ENCODE results near the gene GPR39. TPM values are rescaled to one million over a fixed set of nuclear protein-coding genes. Genes with fewer than 3 reads are reported as not detected.

GPR39 gene
- total RNA-seq, 2 donors from 2014 or later: 12.3 to 14.6 TPM

DNA sequence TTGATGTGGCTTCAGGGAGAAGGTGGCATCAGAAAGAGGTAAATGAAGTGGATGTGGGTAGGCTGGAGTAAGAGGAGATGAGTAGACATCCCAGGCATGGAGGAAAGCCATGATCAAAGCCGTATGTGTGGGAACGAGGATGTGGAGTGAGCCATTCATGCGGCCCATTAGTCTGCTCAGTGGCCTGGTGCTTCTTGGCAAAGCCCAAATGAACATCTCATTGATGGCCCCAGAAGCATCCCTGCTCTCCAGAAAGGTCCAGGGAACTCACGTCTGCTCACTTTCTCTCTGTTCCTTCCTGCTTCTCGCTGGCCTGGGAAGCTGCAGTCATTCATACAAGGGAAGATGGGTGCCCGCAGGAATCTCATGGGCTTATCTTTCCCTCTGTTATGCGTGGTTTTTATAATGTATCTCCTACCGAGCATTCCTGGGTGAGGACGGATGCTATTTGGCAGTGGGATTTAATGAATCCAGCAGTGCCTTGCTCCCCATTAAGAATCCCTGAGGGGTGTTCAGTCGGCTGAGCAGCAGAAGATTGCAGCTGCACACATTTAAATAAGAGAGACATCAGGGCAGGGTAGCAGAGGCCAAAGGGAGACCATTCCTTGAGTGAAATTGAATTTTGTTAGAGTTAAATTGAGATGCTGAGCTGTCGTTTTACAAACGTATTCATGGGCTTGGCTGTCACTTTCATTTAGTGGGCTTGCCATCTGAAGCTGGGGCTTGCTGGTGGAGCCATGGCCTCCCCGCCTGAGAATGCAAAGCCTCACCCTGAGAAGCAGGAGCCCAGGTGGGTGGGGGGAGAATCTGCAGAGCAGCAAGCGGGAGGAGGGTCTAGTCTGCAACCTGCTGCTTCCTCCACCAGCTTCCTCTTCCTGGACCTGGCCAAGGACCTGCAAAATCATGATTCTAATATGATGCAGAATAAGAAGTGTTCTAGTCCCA is 188.9 kb downstream of the GPR39 start:
- Histone ChIP-seq H3K9me3 (no peaks in the 10 kb centered on the region), H3K27ac (no peak overlapping the region), H3K9ac (ENCODE audit: low read depth in 2 of 2, low read length in 2 of 2) (no peak overlapping the region), H3K4me3 (no peak overlapping the region), H3K36me3 (no peaks in the 10 kb centered on the region), H3K4me1 (no peaks in the 10 kb centered on the region), H3K27me3 (no peaks in the 10 kb centered on the region)
- intact Hi-C loops (cut with DNase I): no loop called here
- DNase-seq: no peak
- TF ChIP-seq, protein P1, sequence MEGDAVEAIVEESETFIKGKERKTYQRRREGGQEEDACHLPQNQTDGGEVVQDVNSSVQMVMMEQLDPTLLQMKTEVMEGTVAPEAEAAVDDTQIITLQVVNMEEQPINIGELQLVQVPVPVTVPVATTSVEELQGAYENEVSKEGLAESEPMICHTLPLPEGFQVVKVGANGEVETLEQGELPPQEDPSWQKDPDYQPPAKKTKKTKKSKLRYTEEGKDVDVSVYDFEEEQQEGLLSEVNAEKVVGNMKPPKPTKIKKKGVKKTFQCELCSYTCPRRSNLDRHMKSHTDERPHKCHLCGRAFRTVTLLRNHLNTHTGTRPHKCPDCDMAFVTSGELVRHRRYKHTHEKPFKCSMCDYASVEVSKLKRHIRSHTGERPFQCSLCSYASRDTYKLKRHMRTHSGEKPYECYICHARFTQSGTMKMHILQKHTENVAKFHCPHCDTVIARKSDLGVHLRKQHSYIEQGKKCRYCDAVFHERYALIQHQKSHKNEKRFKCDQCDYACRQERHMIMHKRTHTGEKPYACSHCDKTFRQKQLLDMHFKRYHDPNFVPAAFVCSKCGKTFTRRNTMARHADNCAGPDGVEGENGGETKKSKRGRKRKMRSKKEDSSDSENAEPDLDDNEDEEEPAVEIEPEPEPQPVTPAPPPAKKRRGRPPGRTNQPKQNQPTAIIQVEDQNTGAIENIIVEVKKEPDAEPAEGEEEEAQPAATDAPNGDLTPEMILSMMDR (IDR thresholded peaks at IDR 0.05): no peak

DNA sequence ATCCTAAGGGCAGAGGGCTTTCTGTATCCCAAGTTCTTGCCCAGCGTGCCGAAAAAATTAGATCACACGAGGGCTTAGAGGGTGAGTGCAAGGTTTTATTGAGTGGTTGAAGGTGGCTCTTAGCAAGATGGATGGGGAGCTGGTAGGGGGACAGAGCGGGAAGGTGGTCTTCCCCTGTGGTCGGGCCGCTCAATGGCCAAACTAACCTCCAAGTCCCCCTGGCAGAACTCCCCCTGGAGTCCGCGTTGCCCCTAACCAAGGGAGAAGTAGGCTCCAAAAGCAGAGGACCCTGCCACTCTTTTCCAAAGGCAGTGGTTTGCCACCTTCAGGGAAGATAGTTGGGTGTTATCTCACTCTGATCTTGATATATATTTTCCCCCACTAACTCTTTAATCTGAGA is 190.0 kb downstream of the GPR39 start:
- no peak overlapping the region for H3K4me3 ChIP-seq
- H3K4me1 ChIP-seq: no peaks in the 10 kb centered on the region
- intact Hi-C loops (cut with DNase I): no loop called here
- DNase-seq: no peak
- H3K9me3 ChIP-seq: no peaks in the 10 kb centered on the region
- no peak overlapping the region for H3K27ac ChIP-seq
- no peak overlapping the region for H3K9ac ChIP-seq (ENCODE audit: low read depth in 2 of 2, low read length in 2 of 2)
- no peaks in the 10 kb centered on the region for H3K36me3 ChIP-seq
- TF ChIP-seq, protein P1 (IDR thresholded peaks at IDR 0.05): no peak
- H3K27me3 ChIP-seq: no peaks in the 10 kb centered on the region

DNA sequence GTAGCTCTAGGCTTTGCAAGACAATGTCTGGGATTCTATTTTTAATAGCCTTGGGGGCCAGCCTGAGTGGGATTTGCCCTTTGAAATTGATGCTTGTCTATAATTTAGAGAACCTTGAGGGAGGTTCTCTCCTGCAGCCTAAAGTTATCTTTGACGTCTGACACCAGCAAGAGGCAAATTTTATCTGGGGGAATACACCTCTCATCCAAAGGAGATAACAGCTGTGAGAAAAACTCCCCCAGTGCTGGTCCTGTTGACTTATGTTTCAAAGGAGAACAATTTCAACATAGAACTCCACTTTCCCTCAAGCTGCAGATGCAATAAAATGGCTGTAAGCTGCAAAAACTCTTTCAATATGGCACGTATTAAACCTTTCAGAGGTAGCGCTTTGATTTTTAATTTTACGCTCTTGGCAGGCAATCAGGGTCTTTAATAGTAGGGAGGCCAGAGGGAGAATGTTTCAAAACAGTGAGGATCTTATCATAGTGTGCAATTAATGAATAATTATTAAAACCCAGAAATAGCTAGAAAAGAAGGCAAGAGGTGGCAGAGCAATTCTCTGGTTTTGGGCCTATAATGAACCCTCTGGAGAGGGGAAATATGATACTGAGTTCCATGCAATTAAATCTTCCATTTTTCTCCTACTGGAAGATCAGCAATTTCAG is 191.0 kb downstream of the GPR39 start:
- TF ChIP-seq, protein P1 (IDR thresholded peaks at IDR 0.05): no peak
- Histone ChIP-seq H3K9ac (ENCODE audit: low read depth in 2 of 2, low read length in 2 of 2) (no peak overlapping the region), H3K4me3 (no peak overlapping the region), H3K36me3 (no peaks in the 10 kb centered on the region), H3K27me3 (no peaks in the 10 kb centered on the region), H3K9me3 (no peaks in the 10 kb centered on the region), H3K27ac (no peak overlapping the region), H3K4me1 (no peaks in the 10 kb centered on the region)
- intact Hi-C loops (cut with DNase I): no loop called here
- DNase-seq: no peak

DNA sequence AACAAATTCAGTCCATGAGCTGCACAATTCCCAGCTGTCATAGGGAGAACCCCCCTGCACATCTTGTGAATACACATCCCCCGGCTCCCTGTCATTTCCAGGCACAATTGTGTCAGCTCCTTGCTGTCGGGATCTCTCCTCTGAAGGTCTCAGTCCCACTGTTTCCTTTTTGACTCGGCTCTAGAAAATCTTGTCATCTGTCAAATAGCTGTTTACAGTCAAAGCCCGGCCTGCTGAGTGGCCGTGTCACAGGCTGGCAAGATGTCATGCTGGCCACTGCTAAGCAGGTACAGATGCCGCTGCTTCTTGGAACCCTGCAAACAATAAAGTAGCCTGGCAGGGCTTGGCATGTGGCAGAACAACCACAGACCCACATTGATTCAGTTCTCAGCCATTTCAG is 191.7 kb downstream of the GPR39 start:
- Histone ChIP-seq H3K4me1 (no peaks in the 10 kb centered on the region), H3K36me3 (no peaks in the 10 kb centered on the region), H3K9ac (ENCODE audit: low read depth in 2 of 2, low read length in 2 of 2) (no peak overlapping the region), H3K9me3 (no peaks in the 10 kb centered on the region), H3K27me3 (no peaks in the 10 kb centered on the region), H3K4me3 (no peak overlapping the region), H3K27ac (no peak overlapping the region)
- no peak for DNase-seq
- intact Hi-C loops (cut with DNase I): no loop called here
- TF ChIP-seq, protein P1 (IDR thresholded peaks at IDR 0.05): no peak

DNA sequence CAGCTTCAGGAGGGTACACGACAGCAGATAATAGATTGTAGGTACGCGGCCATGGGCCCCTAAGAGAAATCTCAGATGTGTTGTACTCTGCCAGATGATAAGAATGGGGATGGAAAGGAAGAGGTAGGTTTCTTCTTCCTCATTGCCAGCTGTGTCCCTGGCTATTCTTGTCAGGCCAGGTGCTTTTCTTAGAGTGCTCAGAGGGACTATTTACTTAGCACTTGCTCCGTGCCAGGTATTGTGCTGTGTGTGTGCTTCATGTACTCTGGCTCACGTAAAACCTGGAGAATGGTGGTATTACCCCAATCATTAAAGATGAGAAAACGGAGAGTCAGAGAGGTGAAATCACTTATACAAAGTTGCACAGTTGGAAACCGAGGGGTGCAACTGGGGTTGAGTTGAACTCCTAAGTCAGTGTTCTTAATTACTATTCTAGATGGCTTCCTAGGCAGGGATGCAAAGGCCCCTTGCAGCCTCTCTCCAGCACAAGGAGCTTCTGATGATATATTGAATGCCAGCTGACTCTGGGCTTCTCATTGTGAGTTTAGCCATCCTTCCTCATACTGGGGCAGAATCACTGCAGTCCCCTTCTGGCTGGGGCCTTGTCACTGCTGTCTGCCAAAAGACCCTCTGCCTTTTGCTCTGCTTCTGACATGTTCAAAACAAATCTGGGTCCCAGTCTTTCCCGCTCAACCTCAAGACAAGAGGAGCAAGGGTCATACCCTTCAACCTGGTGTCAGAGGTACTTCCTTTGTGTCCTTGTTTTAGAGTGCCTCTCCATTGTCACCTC is 192.7 kb downstream of the GPR39 start:
- no peak for DNase-seq
- Histone ChIP-seq H3K9ac (ENCODE audit: low read depth in 2 of 2, low read length in 2 of 2) (no peak overlapping the region), H3K9me3 (no peaks in the 10 kb centered on the region), H3K4me1 (no peaks in the 10 kb centered on the region), H3K27me3 (no peaks in the 10 kb centered on the region), H3K27ac (no peak overlapping the region), H3K36me3 (no peaks in the 10 kb centered on the region), H3K4me3 (no peak overlapping the region)
- TF ChIP-seq, protein P1 (IDR thresholded peaks at IDR 0.05): no peak
- intact Hi-C loops (cut with DNase I): no loop called here

All from colonic mucosa (tissue), 4 donors.